K562 (cell line): ENCODE data around the gene RBPMS2. TPM values are rescaled to one million over a fixed set of nuclear protein-coding genes. Genes with fewer than 3 reads are reported as not detected.

Experiments
- ATAC-seq: fragments of 200-7000 bp; cut with Tn5 transposase; 3 replicates; pipeline ENCODE4 v1.9.1; 2020; ENCODE audit warnings: moderate library complexity
- BruUV-seq: library from RNA; stranded (reverse); fragments of 400-500 nt; replicated peaks from 2 replicates; lab custom pipeline; 2021; lab: Mats Ljungman, UMichigan
- CTCF ChIA-PET: fragments of 300-600 bp; formaldehyde crosslinking; extraction: SDS; loops from one replicate; lab custom pipeline; 2021; ENCODE audit warnings: low intra/inter-chr PET ratio; lab: Yijun Ruan, JAX
- POLR2A ChIA-PET: fragments of 300-600, 350-650 bp; sonication (Branson Sonifier 250); formaldehyde crosslinking; extraction: SDS; loops from one replicate; lab custom pipeline; 2021; ENCODE audit warnings: antibody characterized with exemption, inconsistent platforms; lab: Yijun Ruan, JAX
- DNase-seq, 4 experiments: peaks; one replicate each; pipeline versions ENCODE4 v3.0.0 to v3.0.0-alpha.2; 2011 to 2018; ENCODE audit warnings: low spot score in 3 of 4, mixed read lengths in 3 of 4; ENCODE audit errors: extremely low read depth in 1 of 4
- FAIRE-seq: peaks from 2 replicates; lab custom pipeline; 2011; peaks lifted over from hg19 to GRCh38; lab: Jason Lieb, UNC
- H2AFZ ChIP-seq: 2 replicates; pipeline ENCODE4 v1.6.0; 2011; ENCODE audit warnings: low read depth, low read length, control low read depth, inconsistent platforms
- H3K27ac ChIP-seq: fragments of 200-600 bp; 3 replicates; pipeline ENCODE4 v1.8.0; 2011; ENCODE audit warnings: low read depth, mild to moderate bottlenecking, control low read depth, inconsistent platforms, low read length, moderate library complexity, mixed read lengths; ENCODE audit errors: extremely low read depth
- H3K27me3 ChIP-seq, 2 experiments: fragments of 300-600 bp in 1 of 2; 2 replicates in 1 of 2; 3 replicates in 1 of 2; pipeline versions ENCODE4 v1.6.0 to v1.8.0; 2011; ENCODE audit warnings: inconsistent platforms in 2 of 2, low read length in 2 of 2, mild to moderate bottlenecking in 1 of 2, mixed read lengths in 1 of 2, moderate library complexity in 1 of 2; ENCODE audit not compliant: control insufficient read depth in 2 of 2, insufficient read depth in 2 of 2
- H3K36me3 ChIP-seq: fragments of 300-600 bp; 3 replicates; pipeline ENCODE4 v1.8.0; 2011; ENCODE audit warnings: mild to moderate bottlenecking, low read length, inconsistent platforms; ENCODE audit not compliant: control insufficient read depth, insufficient read depth
- H3K4me1 ChIP-seq, 2 experiments: fragments of 200-600 bp in 1 of 2; replicated peaks in 1 of 2; 2 replicates in 1 of 2; 3 replicates in 1 of 2; pipeline versions ENCODE4 v1.5.1 to v1.8.0; 2011; ENCODE audit warnings: inconsistent platforms in 2 of 2, low read length in 2 of 2, mild to moderate bottlenecking in 1 of 2, mixed read lengths in 1 of 2, moderate library complexity in 1 of 2; ENCODE audit not compliant: control insufficient read depth in 2 of 2, insufficient read depth in 2 of 2
- H3K4me2 ChIP-seq: 2 replicates; pipeline ENCODE4 v1.6.1; 2011; ENCODE audit warnings: low read length, control low read depth, inconsistent platforms, mixed read lengths; ENCODE audit not compliant: insufficient read depth
- H3K4me3 ChIP-seq: fragments of 200-600 bp; sonication (generic), shearing (Covaris generic); 2 replicates; pipeline ENCODE4 v1.5.1; 2016; ENCODE audit warnings: control low read depth, inconsistent platforms
- H3K79me2 ChIP-seq: fragments of 200-600 bp; 3 replicates; pipeline ENCODE4 v1.8.0; 2011; ENCODE audit warnings: low read length, inconsistent platforms; ENCODE audit not compliant: control insufficient read depth, insufficient read depth
- H3K9ac ChIP-seq, 2 experiments: 2 replicates each; pipeline versions ENCODE4 v1.6.0 to v1.6.1; 2011; ENCODE audit warnings: low read depth in 2 of 2, low read length in 2 of 2, control low read depth in 1 of 2, inconsistent platforms in 1 of 2, mild to moderate bottlenecking in 1 of 2, mixed read lengths in 1 of 2; ENCODE audit not compliant: insufficient read depth in 1 of 2
- H3K9me1 ChIP-seq: one replicate; pipeline ENCODE4 v1.6.0; 2011; ENCODE audit warnings: inconsistent platforms, mild to moderate bottlenecking, low read length, moderate library complexity; ENCODE audit not compliant: control insufficient read depth, insufficient read depth
- H3K9me3 ChIP-seq: replicated peaks from 2 replicates; pipeline ENCODE4 v1.5.1; 2011; ENCODE audit warnings: low read depth, low read length, inconsistent platforms; ENCODE audit not compliant: control insufficient read depth, insufficient read depth
- H4K20me1 ChIP-seq: replicated peaks from 2 replicates; pipeline ENCODE4 v1.6.1; 2011; ENCODE audit warnings: low read length, inconsistent platforms, mixed read lengths; ENCODE audit not compliant: control insufficient read depth, insufficient read depth
- BRD9 ChIP-seq: fragments of 450-650 bp; IDR thresholded peaks from 2 replicates; pipeline ENCODE4 v1.6.1; 2018; ENCODE audit warnings: low read depth; ENCODE audit not compliant: partially characterized antibody
- NUFIP1 ChIP-seq: fragments of 450-650 bp; IDR thresholded peaks from 2 replicates; pipeline ENCODE4 v1.6.1; 2018; ENCODE audit not compliant: partially characterized antibody
- WGBS: fragments of 100-300 bp; shearing (Covaris generic); methylation state at CpG from one replicate; pipeline ENCODE4 v1.1.6; 2016; ENCODE audit warnings: low coverage, mixed read lengths; ENCODE audit not compliant: insufficient coverage; ENCODE audit errors: missing lambda C conversion rate; 5-methylcytosine and 5-hydroxymethylcytosine counted together
- in situ Hi-C: fragments of 300-500 bp; cut with MboI; formaldehyde crosslinking; loops from 4 replicates; pipeline ENCODE4 v1.15.0; 2018; ENCODE audit warnings: inconsistent platforms, mixed read lengths
- intact Hi-C: fragments of 100-400 bp; cut with micrococcal nuclease; formaldehyde crosslinking; loops from 2 replicates; pipeline ENCODE4 v1.14.2; 2022
- polyA plus RNA-seq, 8 experiments: library from polyadenylated mRNA; depleted of rRNA in 4 of 8; stranded (reverse) in 5 of 8; unstranded in 3 of 8; fragments of >200 nt; fragmentation: Nextera tagmentation in 2 of 8; fragmentation: Illumina TruSeq in 1 of 8; extraction: Ambion mirVana in 2 of 8; extraction: Trizol in 1 of 8; gene quantifications; 2 replicates each; pipeline versions ENCODE4 v1.2.1 to v1.2.3, GENCODE V29; 2011 to 2014; ENCODE audit warnings: inconsistent platforms in 1 of 8, missing spikeins in 1 of 8
- total RNA-seq, 7 experiments: library from RNA; depleted of rRNA in 6 of 7; stranded (reverse); fragments of >200 nt in 6 of 7; fragmentation: Illumina TruSeq in 2 of 7; extraction: Trizol in 2 of 7; gene quantifications; 2 replicates each; pipeline versions ENCODE4 v1.2.1 to v1.2.3, GENCODE V29; 2011 to 2021; ENCODE audit warnings: low replicate concordance in 1 of 7
- TF ChIP-seq, protein P1 (sequence below): fragments of 250-450 bp; sonication (Bioruptor Pico); IDR thresholded peaks from 2 replicates; pipeline ENCODE4 v1.4.0; 2020; ENCODE audit warnings: mild to moderate bottlenecking, moderate library complexity, borderline replicate concordance
- TF ChIP-seq, protein P2 (sequence below), 2 experiments: IDR thresholded peaks; 2 replicates each; pipeline ENCODE4 v1.6.1; 2011; ENCODE audit warnings: borderline replicate concordance in 1 of 2, control low read depth in 1 of 2, low read depth in 1 of 2, low read length in 1 of 2, mild to moderate bottlenecking in 1 of 2, mixed read lengths in 1 of 2, moderate library complexity in 1 of 2; ENCODE audit not compliant: insufficient read depth in 1 of 2, insufficient read length in 1 of 2, poor library complexity in 1 of 2, severe bottlenecking in 1 of 2; ENCODE audit errors: extremely low read depth in 1 of 2

RBPMS2 gene
- total and polyA plus RNA-seq, 9 of the 15 experiments (the other 6 are each of a cell fraction or from before 2014, with no cell fraction given), result 0.11 to 2.6 (median 0.37) TPM; not detected in 1

DNA sequence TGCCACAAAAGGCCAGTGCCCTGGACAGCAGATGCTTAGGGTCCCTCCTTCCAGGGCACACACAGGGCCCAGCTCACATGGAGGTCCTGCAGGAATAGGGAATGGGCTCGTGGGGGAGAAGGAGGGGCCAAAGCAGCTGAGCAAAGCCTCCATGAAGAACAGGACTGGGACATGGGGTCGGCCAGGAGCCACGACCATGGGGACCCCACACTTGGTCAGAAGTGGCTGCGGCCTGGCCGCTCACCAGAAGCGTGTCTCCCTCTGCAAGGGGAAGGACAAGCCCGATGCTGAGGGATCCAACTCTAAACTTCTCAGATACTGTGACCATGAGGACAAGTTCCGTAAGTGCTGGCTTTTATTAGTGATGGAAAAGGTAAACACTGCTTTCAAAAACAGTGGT is 15.3 kb downstream of the RBPMS2 start:
- ChIA-PET CTCF (no interaction called here), POLR2A (no interaction called here)
- Histone ChIP-seq H4K20me1 (no peaks in the 10 kb centered on the region), H3K27ac (no peak overlapping the region), H3K9ac (no peak overlapping the region; a peak in 1 of 4 replicates), H3K36me3 (no peaks in the 10 kb centered on the region), H2AFZ (no peak overlapping the region), H3K4me3 (no peak overlapping the region), H3K4me1 (no peaks in the 10 kb centered on the region), H3K79me2 (no peaks in the 10 kb centered on the region), H3K9me3 (no peaks in the 10 kb centered on the region), H3K9me1 (peaks cover 2% of the 10 kb centered on the region), H3K4me2 (no peak overlapping the region), H3K27me3 (peaks cover 4 to 46% of the 10 kb centered on the region in 2 experiments; a peak in 4 of 5 replicates)
- no TSS peak for BruUV-seq
- intact Hi-C loops, result no loop called here
- in situ Hi-C loops, result no loop called here
- ATAC-seq (no peak), DNase-seq (no peak), FAIRE-seq (no peak)
- TF ChIP-seq, protein P1, sequence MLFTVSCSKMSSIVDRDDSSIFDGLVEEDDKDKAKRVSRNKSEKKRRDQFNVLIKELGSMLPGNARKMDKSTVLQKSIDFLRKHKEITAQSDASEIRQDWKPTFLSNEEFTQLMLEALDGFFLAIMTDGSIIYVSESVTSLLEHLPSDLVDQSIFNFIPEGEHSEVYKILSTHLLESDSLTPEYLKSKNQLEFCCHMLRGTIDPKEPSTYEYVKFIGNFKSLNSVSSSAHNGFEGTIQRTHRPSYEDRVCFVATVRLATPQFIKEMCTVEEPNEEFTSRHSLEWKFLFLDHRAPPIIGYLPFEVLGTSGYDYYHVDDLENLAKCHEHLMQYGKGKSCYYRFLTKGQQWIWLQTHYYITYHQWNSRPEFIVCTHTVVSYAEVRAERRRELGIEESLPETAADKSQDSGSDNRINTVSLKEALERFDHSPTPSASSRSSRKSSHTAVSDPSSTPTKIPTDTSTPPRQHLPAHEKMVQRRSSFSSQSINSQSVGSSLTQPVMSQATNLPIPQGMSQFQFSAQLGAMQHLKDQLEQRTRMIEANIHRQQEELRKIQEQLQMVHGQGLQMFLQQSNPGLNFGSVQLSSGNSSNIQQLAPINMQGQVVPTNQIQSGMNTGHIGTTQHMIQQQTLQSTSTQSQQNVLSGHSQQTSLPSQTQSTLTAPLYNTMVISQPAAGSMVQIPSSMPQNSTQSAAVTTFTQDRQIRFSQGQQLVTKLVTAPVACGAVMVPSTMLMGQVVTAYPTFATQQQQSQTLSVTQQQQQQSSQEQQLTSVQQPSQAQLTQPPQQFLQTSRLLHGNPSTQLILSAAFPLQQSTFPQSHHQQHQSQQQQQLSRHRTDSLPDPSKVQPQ (CRISPR knock-in tag), result no peak
- TF ChIP-seq, protein P2, sequence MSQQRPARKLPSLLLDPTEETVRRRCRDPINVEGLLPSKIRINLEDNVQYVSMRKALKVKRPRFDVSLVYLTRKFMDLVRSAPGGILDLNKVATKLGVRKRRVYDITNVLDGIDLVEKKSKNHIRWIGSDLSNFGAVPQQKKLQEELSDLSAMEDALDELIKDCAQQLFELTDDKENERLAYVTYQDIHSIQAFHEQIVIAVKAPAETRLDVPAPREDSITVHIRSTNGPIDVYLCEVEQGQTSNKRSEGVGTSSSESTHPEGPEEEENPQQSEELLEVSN (IDR thresholded peaks at IDR 0.05; ENCODE audit: borderline replicate concordance in 1 of 2, extremely low read depth in 1 of 2, insufficient read depth in 1 of 2, insufficient read length in 1 of 2, low read depth in 1 of 2, low read length in 1 of 2, poor library complexity in 1 of 2, severe bottlenecking in 1 of 2), result no peak
- TF ChIP-seq NUFIP1 (no peak), BRD9 (no peak)
- 15% methylated on average over 8 of the region's 8 CpGs for WGBS
